MM.1S (cell line): ENCODE measurements around the gene PEAK1.

Experiments
- CTCF ChIP-seq: fragments of 300-600 bp; sonication (generic); IDR thresholded peaks from 2 replicates; pipeline ENCODE4 v1.5.1; 2016; ENCODE audit warnings: antibody characterized with exemption, low read length, mixed read lengths
- EZH2 ChIP-seq: fragments of 300-600 bp; sonication (generic); optimal IDR thresholded peaks from 2 replicates; pipeline ENCODE3; 2017; ENCODE audit warnings: low read depth, mild to moderate bottlenecking, antibody characterized with exemption, low read length, mixed read lengths

GRCh38 chr15:77053709-77054108 lies 366.2 kb downstream of the PEAK1 start:
- TF ChIP-seq CTCF (no peak), EZH2 (no peak)
